MV-4-11 (cell line): Measurements from ENCODE around the gene LARGE1.

Experiments used
- DNase-seq: peaks from one replicate; lab custom pipeline; 2025; lab: John Stamatoyannopoulos, UW

The LARGE1 gene

DNA sequence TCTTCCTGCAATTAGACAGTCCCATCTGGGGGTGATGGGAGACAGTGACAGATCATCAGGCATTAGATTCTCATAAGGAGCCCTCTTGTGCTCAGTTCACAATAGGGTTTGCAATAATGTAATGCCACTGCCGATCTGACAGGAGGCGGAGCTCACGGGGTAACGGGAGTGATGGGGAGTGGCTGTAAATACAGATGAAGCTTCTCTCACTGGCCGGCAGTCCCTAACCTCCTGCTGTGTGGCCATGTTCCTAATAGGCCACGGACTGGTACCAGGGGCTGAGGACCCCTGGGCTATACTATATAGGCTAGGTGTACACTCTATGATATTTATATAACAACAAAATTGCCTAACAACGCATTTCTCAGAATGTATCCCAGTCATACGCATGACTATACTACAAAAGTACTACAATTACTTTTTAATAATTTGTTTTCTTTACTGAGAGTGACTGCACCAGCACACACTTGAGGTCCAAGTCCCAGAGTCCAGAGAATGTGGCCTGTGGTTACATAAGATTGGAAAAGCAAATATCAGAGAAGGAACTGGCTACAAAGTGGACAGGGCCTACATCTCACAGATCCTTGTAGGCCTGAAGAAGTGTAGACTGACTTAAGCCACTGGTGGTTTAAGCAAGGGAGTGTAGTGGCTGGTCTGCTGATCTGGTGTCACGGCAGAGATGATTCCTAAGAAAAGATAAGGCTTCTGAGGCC, 200.0 kb downstream of the LARGE1 start:
- DNase-seq, result no peak

DNA sequence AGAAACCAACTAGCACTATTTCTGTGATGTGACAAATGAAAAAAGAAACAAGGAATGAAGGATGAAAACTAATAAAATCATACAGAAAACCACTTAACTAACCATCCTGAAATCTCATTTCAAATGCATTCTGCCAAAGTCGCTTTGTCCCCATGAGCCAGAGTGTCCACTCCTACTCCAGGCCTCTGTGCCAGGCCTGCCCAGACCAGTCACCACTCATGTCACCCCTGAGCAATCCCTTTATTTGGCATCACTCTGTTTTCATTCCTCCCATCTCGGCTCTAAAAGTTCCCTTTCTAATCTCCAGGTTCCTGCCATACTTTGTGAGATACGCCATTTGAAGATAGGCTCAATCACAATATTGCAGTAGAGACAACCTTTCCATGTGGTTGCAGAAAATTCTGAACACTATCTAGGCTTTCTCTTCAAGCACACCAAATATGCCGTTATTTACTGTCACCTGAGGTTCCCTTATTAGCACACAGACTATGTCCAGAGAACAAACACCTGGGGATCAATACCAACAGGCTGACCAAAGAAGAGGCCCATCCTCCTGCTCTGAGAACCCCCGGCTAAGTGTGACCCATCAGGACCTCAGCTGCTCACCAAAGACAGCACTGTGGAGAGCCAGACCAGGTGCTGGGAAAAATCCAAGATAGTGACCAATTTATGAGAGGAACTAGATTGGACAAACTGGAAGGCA, 202.4 kb downstream of the LARGE1 start:
- no peak for DNase-seq

GRCh38 chr22:33715237-33715985, 204.9 kb downstream of the LARGE1 start:
- no peak for DNase-seq

- no peak for DNase-seq
Observed at GRCh38 chr22:33710326-33710725, 209.9 kb downstream of the LARGE1 start.

- DNase-seq, result no peak
Observed at GRCh38 chr22:33707581-33707980, 212.7 kb downstream of the LARGE1 start.

GRCh38 chr22:33706100-33706499, 214.2 kb downstream of the LARGE1 start:
- DNase-seq, result no peak

- no peak for DNase-seq
Observed at GRCh38 chr22:33699176-33699575, 221.1 kb downstream of the LARGE1 start.

DNA sequence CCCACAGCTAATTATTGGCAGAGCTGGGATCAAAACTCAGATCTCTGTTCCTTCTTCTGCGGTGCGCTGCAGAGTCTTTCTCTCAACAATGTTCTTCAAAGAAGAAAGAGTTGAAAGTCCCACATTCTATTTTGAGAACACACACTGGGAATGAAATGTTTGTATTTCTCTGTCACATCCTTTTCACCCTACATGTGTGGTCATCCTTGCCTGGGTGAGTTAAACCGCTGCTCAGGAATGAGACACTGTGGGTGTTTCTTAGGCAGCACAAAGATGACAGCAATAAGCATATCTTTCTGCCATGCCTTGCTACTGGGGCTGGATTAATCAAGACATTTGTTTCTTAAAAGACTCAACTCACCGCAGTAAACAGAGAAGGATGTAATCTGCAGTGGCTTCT, 222.6 kb downstream of the LARGE1 start:
- DNase-seq, result no peak

GRCh38 chr22:33691057-33691630, 229.1 kb downstream of the LARGE1 start:
- DNase-seq, result no peak

GRCh38 chr22:33688903-33689302, 231.4 kb downstream of the LARGE1 start:
- DNase-seq, result no peak

DNA sequence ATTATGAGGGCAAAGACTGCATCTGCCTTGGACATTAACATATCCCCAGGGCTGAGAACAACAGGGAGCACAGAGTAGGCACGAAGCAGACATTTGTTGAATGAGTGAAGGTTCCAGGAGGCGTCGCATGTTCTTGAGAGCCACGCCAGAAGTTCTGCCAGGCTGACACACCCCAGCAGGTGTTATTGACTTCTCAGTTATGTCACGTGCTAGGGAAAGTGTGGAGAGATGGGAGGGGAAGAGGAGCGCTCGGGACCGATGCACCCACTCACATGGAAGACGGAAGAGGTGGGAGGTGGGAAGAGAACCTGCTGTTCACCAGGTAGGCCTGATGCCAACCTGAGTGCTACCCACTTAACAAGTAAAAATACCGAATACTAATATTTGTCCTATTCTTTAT, 232.8 kb downstream of the LARGE1 start:
- no peak for DNase-seq

DNA sequence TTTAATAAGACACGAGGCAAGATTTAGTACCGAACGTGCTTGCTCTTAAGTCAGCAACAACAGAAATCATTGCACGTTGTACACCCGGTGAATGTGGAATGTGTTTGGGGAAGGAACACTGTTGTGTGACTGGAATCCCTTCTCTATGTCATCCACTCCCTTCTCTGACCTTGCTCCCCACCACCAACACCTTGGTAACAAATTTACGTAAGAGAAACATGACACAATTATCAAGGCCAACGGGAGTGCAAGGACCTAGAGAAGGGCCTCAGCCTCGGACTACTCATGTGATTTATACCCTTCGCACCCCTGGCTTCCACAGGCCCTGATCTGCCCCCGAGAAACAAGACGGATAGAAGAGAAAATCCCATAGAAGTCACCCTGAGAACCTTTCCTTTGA, 236.2 kb downstream of the LARGE1 start:
- DNase-seq, result no peak

- no peak for DNase-seq
Observed at GRCh38 chr22:33682927-33683326, 237.3 kb downstream of the LARGE1 start.

GRCh38 chr22:33680632-33681031, 239.6 kb downstream of the LARGE1 start:
- no peak for DNase-seq

DNA sequence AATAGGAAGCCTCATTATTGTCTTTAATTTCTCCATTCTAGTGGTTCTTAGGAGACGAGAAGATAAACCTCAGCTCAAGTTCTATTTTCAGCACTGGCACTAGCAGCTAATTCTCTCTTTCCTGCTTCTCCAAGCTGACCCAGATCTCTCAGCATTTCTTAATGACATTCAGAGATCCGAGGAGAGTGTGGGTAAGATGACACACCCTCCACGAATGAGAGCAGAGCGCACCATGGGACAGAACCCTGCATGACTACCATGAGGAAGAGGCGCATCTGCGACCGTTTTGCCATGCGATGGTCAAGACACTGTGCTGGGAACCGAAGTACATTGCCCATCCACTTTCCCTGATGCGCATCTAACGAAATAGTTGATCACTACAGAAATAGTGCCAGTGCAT, 241.8 kb downstream of the LARGE1 start:
- no peak for DNase-seq

GRCh38 chr22:33677536-33677935, 242.7 kb downstream of the LARGE1 start:
- DNase-seq, result no peak

DNA sequence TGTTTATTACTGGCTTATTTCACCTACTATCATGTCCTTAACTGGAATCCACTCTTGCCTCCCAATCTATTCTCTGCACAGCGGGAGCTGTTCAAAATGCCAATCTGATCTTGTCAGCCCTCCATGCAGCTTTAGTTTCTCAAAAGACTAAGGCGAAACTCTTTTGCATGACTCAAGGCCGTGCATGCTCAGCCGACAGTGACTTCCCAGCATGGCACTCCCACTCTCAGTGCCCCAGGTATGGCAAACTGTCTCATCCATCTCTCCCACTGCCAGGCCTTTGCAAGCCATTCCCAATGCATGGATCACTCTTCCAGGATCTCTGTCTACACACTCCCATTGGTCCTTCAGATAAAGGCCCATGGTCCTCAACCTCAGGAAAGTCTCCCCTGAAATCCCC, 245.9 kb downstream of the LARGE1 start:
- no peak for DNase-seq

DNA sequence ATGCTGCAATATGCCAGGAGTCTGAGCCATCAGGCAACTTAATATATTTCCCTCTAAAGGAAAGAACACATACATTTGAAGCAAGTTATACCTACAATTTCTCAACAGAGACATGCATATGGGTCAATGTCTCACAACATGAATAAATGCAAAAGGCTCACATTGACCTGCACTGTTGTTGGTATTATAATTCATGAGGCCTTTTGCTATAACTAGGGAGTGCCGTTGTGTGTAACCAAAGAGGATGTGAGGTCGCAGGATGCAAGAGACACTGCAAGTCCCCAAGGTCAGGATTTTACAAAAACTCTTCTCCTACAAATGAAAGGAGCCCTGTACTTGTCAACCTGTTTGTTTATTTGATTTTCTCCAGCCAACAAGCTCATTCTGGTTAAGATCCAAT, 250.5 kb downstream of the LARGE1 start:
- DNase-seq, result no peak

- DNase-seq, result no peak
Observed at GRCh38 chr22:33666961-33667619, 253.2 kb downstream of the LARGE1 start.

GRCh38 chr22:33666279-33666960, 253.9 kb downstream of the LARGE1 start:
- DNase-seq, result no peak

DNA sequence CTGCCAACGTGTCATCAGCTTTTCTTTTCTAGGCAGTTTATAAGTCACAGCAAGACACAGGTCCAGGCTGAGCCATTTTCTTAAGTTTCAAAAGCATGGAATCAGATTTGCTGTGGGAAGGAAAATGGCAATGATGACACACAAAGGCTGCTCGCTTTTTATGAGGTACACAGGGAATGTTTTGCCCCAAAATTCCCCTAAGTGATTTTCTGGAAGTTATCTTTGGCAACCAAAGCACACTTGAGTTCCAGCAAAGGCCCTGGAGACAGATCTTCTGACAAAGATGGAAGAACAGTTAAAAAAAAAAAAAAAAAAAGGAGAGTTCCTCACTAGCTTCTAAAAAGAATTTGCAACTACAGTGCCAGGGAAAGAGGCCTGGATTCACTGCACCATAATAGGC, 260.8 kb downstream of the LARGE1 start:
- DNase-seq, result no peak

DNA sequence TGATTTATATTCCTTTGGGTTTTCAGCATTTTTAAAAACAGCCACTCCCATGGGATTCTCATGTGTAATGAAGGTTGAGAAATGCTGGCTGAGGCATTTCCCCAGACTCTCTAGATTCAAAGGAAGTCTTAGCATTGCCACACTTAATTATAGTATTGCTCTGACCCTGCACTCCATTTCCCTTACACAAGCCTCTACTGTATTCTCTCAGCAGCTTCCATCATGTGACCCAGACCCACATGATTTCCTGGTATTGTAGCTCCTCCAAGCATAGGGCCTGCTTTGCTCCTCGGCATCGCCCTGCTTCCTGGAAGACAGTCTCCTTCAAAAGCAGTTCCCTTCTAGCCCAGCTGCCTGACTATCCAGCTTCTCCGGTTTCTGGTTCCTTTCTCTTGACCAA, 261.5 kb downstream of the LARGE1 start:
- no peak for DNase-seq
